Stromal cell of bone marrow (primary cell): ENCODE results near the gene COL4A2.
A peak's percentile ranks its signal among the peaks of the same experiment; 100 is the strongest.

Experiments
- DNase-seq: peaks from one replicate; pipeline ENCODE4 v3.0.0-alpha.2; 2012; ENCODE audit warnings: low read depth

Gene COL4A2

GRCh38 chr13:110354715-110355473 lies 47.8 kb downstream of the COL4A2 start:
- no peak for DNase-seq

GRCh38 chr13:110356362-110356761 lies 49.3 kb downstream of the COL4A2 start:
- no peak for DNase-seq

GRCh38 chr13:110358381-110358780 lies 51.3 kb downstream of the COL4A2 start:
- no peak for DNase-seq

GRCh38 chr13:110359840-110360301 lies 52.8 kb downstream of the COL4A2 start:
- no peak for DNase-seq

GRCh38 chr13:110360598-110360997 lies 53.5 kb downstream of the COL4A2 start:
- no peak for DNase-seq

GRCh38 chr13:110361365-110361911 lies 54.4 kb downstream of the COL4A2 start:
- DNase-seq, result peak; percentile 97

- DNase-seq, result no peak
These were observed 55.9 kb downstream of the COL4A2 start for GRCh38 chr13:110363010-110363409.

GRCh38 chr13:110364081-110364480 lies 57.0 kb downstream of the COL4A2 start:
- DNase-seq, result no peak

- DNase-seq, result no peak
These were observed 58.8 kb downstream of the COL4A2 start for GRCh38 chr13:110365876-110366275.

- no peak for DNase-seq
These were observed 59.6 kb downstream of the COL4A2 start for GRCh38 chr13:110366733-110367132.

GRCh38 chr13:110367620-110368019 lies 60.5 kb downstream of the COL4A2 start:
- no peak for DNase-seq

GRCh38 chr13:110368408-110368807 lies 61.3 kb downstream of the COL4A2 start:
- DNase-seq, result no peak

- no peak for DNase-seq
These were observed 62.3 kb downstream of the COL4A2 start for GRCh38 chr13:110369400-110369799.

GRCh38 chr13:110371550-110372465 lies 64.7 kb downstream of the COL4A2 start:
- no peak for DNase-seq

GRCh38 chr13:110372676-110373075 lies 65.6 kb downstream of the COL4A2 start:
- no peak for DNase-seq

- no peak for DNase-seq
These were observed 66.5 kb downstream of the COL4A2 start for GRCh38 chr13:110373617-110374016.

- DNase-seq, result no peak
These were observed 67.6 kb downstream of the COL4A2 start for GRCh38 chr13:110374431-110375370.

GRCh38 chr13:110376120-110376519 lies 69.0 kb downstream of the COL4A2 start:
- no peak for DNase-seq

GRCh38 chr13:110377178-110377825 lies 70.2 kb downstream of the COL4A2 start:
- no peak for DNase-seq

GRCh38 chr13:110377826-110378201 lies 70.7 kb downstream of the COL4A2 start:
- no peak for DNase-seq

- DNase-seq, result no peak
These were observed 72.3 kb downstream of the COL4A2 start for GRCh38 chr13:110379358-110379757.
